Gastroesophageal sphincter (tissue), 3 donors: Measurements from ENCODE around the gene HELZ.

Experiments
- POLR2A ChIP-seq, 2 donors: fragments of 450-650 bp; IDR thresholded peaks; one replicate each; pipeline ENCODE4 v1.6.1; 2017; ENCODE audit warnings: antibody characterized with exemption in 2 of 2, mild to moderate bottlenecking in 2 of 2, moderate library complexity in 1 of 2
- POLR2AphosphoS5 ChIP-seq: sonication (generic); formaldehyde crosslinking; IDR thresholded peaks from one replicate; pipeline ENCODE4 v1.6.1; 2017; ENCODE audit warnings: antibody characterized with exemption
- TF ChIP-seq, protein P1 (sequence below), 4 experiments: fragments of 200-600 bp in 2 of 4; fragments of 450-650 bp in 2 of 4; sonication (generic) in 1 of 4; IDR thresholded peaks; one replicate each; pipeline ENCODE4 v1.5.1; 2017 to 2019; ENCODE audit warnings: antibody characterized with exemption in 4 of 4, mild to moderate bottlenecking in 2 of 4, moderate library complexity in 2 of 4

- TF ChIP-seq, protein P1, sequence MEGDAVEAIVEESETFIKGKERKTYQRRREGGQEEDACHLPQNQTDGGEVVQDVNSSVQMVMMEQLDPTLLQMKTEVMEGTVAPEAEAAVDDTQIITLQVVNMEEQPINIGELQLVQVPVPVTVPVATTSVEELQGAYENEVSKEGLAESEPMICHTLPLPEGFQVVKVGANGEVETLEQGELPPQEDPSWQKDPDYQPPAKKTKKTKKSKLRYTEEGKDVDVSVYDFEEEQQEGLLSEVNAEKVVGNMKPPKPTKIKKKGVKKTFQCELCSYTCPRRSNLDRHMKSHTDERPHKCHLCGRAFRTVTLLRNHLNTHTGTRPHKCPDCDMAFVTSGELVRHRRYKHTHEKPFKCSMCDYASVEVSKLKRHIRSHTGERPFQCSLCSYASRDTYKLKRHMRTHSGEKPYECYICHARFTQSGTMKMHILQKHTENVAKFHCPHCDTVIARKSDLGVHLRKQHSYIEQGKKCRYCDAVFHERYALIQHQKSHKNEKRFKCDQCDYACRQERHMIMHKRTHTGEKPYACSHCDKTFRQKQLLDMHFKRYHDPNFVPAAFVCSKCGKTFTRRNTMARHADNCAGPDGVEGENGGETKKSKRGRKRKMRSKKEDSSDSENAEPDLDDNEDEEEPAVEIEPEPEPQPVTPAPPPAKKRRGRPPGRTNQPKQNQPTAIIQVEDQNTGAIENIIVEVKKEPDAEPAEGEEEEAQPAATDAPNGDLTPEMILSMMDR (IDR thresholded peaks at IDR 0.05), result no peak
- TF ChIP-seq POLR2AphosphoS5 (no peak), POLR2A (IDR thresholded peaks at IDR 0.05) (no peak)
These were observed 27.6 kb downstream of the HELZ start for GRCh38 chr17:67217446-67217845.
